A673 (cell line): Measurements from ENCODE around the gene CNOT2. TPM values are rescaled to one million over a fixed set of nuclear protein-coding genes. Genes with fewer than 3 reads are reported as not detected.
A peak's percentile ranks its signal among the peaks of the same experiment; 100 is the strongest.

Source experiments
- BruUV-seq: library from RNA; stranded (reverse); fragments of 400-500 nt; replicated peaks from 2 replicates; lab custom pipeline; 2021; lab: Mats Ljungman, UMichigan
- CTCF ChIA-PET: fragments of 300-600 bp; sonication (Branson Sonifier 250); formaldehyde crosslinking; loops from one replicate; lab custom pipeline; 2022; ENCODE audit warnings: antibody characterized with exemption; lab: Charles Lee
- POLR2A ChIA-PET: fragments of 300-600 bp; sonication (Branson Sonifier 250); formaldehyde crosslinking; loops from one replicate; lab custom pipeline; 2022; ENCODE audit warnings: antibody characterized with exemption; ENCODE audit not compliant: low non-redundant PET; lab: Charles Lee
- DNase-seq: peaks from one replicate; pipeline ENCODE4 v3.0.0-alpha.2; 2015; ENCODE audit warnings: low spot score
- H3K27ac ChIP-seq: fragments of 200-600 bp; sonication (generic); 2 replicates; pipeline ENCODE4 v1.5.1; 2016; ENCODE audit warnings: mixed run types, low read depth, mild to moderate bottlenecking, mixed read lengths, antibody characterized with exemption, low read length; ENCODE audit not compliant: poor library complexity, severe bottlenecking
- H3K27me3 ChIP-seq: fragments of 200-600 bp; sonication (generic); replicated peaks from 2 replicates; pipeline ENCODE4 v1.6.1; 2017; ENCODE audit warnings: mixed run types, low read depth, mild to moderate bottlenecking, mixed read lengths, antibody characterized with exemption, low read length; ENCODE audit not compliant: insufficient read depth, poor library complexity
- H3K36me3 ChIP-seq: fragments of 200-600 bp; sonication (generic); 2 replicates; pipeline ENCODE4 v1.6.1; 2016; ENCODE audit warnings: mixed run types, mild to moderate bottlenecking, mixed read lengths, antibody characterized with exemption, low read length; ENCODE audit not compliant: insufficient read depth, poor library complexity, severe bottlenecking
- H3K4me1 ChIP-seq: fragments of 200-600 bp; sonication (generic); 2 replicates; pipeline ENCODE4 v1.6.1; 2017; ENCODE audit warnings: mixed run types, mild to moderate bottlenecking, mixed read lengths, antibody characterized with exemption, low read length; ENCODE audit not compliant: insufficient read depth, poor library complexity, severe bottlenecking
- H3K4me3 ChIP-seq: fragments of 200-600 bp; sonication (generic); 2 replicates; pipeline ENCODE4 v1.5.1; 2016; ENCODE audit warnings: low read depth, mixed run types, mild to moderate bottlenecking, mixed read lengths, low read length; ENCODE audit not compliant: poor library complexity, severe bottlenecking
- H3K9me3 ChIP-seq: fragments of 200-600 bp; sonication (generic); 2 replicates; pipeline ENCODE4 v1.6.1; 2016; ENCODE audit warnings: mixed run types, low read depth, mild to moderate bottlenecking, mixed read lengths, antibody characterized with exemption, low read length; ENCODE audit not compliant: poor library complexity, severe bottlenecking
- EZH2 ChIP-seq: fragments of 200-600 bp; sonication (generic); IDR thresholded peaks from 2 replicates; pipeline ENCODE4 v1.6.1; 2017; ENCODE audit warnings: borderline replicate concordance, low read depth, mild to moderate bottlenecking, mixed read lengths, antibody characterized with exemption, low read length; ENCODE audit not compliant: poor library complexity, severe bottlenecking
- intact Hi-C: fragments of 100-400 bp; cut with micrococcal nuclease; formaldehyde crosslinking; loops from one replicate; pipeline ENCODE4 v1.10.0; 2022; ENCODE audit not compliant: unreplicated experiment
- total RNA-seq: library from RNA; stranded (reverse); gene quantifications from 2 replicates; pipeline ENCODE4 v1.2.3, GENCODE V29; 2021
- TF ChIP-seq, protein P1 (sequence below): fragments of 300-800, 200-600 bp; sonication (generic); conservative IDR thresholded peaks from 2 replicates; pipeline ENCODE4 v1.5.1; 2017; ENCODE audit warnings: low read depth, mild to moderate bottlenecking, antibody characterized with exemption, low read length, moderate library complexity, mixed read lengths

The CNOT2 gene
- total RNA-seq, 1 experiment from 2014 or later, result 89.0 TPM

GRCh38 chr12:70248876-70249275, 5.6 kb downstream of the CNOT2 start:
- Histone ChIP-seq H3K4me3 (no peak overlapping the region), H3K36me3 (peaks cover 8% of the 10 kb centered on the region), H3K4me1 (peaks cover 54% of the 10 kb centered on the region), H3K27ac (no peak overlapping the region), H3K27me3 (no peaks in the 10 kb centered on the region), H3K9me3 (no peaks in the 10 kb centered on the region)
- intact Hi-C loops, result no loop called here
- TF ChIP-seq EZH2, result no peak
- TF ChIP-seq, protein P1, sequence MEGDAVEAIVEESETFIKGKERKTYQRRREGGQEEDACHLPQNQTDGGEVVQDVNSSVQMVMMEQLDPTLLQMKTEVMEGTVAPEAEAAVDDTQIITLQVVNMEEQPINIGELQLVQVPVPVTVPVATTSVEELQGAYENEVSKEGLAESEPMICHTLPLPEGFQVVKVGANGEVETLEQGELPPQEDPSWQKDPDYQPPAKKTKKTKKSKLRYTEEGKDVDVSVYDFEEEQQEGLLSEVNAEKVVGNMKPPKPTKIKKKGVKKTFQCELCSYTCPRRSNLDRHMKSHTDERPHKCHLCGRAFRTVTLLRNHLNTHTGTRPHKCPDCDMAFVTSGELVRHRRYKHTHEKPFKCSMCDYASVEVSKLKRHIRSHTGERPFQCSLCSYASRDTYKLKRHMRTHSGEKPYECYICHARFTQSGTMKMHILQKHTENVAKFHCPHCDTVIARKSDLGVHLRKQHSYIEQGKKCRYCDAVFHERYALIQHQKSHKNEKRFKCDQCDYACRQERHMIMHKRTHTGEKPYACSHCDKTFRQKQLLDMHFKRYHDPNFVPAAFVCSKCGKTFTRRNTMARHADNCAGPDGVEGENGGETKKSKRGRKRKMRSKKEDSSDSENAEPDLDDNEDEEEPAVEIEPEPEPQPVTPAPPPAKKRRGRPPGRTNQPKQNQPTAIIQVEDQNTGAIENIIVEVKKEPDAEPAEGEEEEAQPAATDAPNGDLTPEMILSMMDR, result no peak
- ChIA-PET POLR2A (no interaction called here), CTCF (no interaction called here)
- BruUV-seq, result no TSS peak
- no peak for DNase-seq

DNA sequence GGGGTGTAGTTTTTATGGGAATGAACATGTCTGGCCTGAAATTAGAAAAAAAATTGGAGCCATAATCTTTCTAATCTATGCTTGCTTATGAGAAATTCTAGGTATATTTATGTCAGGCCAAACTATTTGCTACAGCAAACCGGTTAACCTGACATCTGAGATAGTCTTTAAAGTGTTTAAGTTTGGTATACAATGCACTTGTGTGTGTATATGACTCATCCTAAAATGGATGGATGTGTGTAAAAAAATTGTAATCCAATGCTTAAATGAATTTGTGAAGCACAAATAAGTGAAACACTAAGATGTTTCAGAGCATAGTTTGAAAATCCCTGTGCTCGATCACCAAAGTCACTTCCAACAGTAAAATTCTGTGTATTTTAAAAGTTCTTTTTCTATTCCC, 6.7 kb downstream of the CNOT2 start:
- H3K27ac ChIP-seq, result no peak overlapping the region
- no peaks in the 10 kb centered on the region for H3K9me3 ChIP-seq
- H3K4me3 ChIP-seq, result no peak overlapping the region
- BruUV-seq, result no TSS peak
- intact Hi-C loops, result no loop called here
- no peak for DNase-seq
- H3K27me3 ChIP-seq, result no peaks in the 10 kb centered on the region
- H3K4me1 ChIP-seq, result peaks cover 62% of the 10 kb centered on the region
- TF ChIP-seq EZH2, result no peak
- TF ChIP-seq, protein P1, result no peak
- peaks cover 8% of the 10 kb centered on the region for H3K36me3 ChIP-seq
- ChIA-PET CTCF (no interaction called here), POLR2A (no interaction called here)

- no peaks in the 10 kb centered on the region for H3K27me3 ChIP-seq
- POLR2A ChIA-PET, result no interaction called here
- no TSS peak for BruUV-seq
- H3K36me3 ChIP-seq, result peaks cover 5% of the 10 kb centered on the region
- H3K27ac ChIP-seq, result no peak overlapping the region
- intact Hi-C loops, result no loop called here
- H3K9me3 ChIP-seq, result no peaks in the 10 kb centered on the region
- no peak for TF ChIP-seq EZH2
- TF ChIP-seq, protein P1, result no peak
- H3K4me3 ChIP-seq, result no peak overlapping the region
- H3K4me1 ChIP-seq, result peaks cover 63% of the 10 kb centered on the region
- CTCF ChIA-PET, result no interaction called here
- peak; percentile 14 for DNase-seq
Measured at GRCh38 chr12:70251226-70251625, 8.0 kb downstream of the CNOT2 start.
